IPS DF 19.7 (cell line): ENCODE measurements around the gene IP6K3.
A peak's percentile ranks its signal among the peaks of the same experiment; 100 is the strongest.

ENCODE experiments used
- DNase-seq: peaks from one replicate; pipeline ENCODE4 v3.0.0-alpha.2; 2013; ENCODE audit warnings: low read depth, low spot score

IP6K3 gene

GRCh38 chr6:33759887-33760629 is 13.4 kb upstream of the IP6K3 start:
- no peak for DNase-seq

DNA sequence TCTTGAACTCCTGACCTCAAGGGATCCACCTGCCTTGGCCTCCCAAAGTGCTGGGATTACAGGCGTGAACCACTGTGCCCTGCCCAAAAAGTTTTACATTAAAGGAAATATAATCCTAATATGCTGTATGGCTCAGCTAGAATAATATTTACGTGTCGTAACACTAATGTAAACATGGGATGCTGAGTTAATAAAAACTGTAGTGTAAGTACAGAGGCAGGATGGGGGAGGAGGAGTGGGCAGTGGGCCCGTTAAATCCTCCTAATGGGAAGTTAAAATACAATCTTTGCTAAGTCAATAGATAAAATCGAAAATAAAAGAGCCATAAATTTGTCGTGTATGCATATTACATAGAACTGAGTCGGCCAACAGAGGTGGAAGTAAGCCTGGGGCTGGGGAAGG is 12.1 kb upstream of the IP6K3 start:
- DNase-seq: no peak

- DNase-seq: no peak
Measured at GRCh38 chr6:33757906-33758305, 11.2 kb upstream of the IP6K3 start.

DNA sequence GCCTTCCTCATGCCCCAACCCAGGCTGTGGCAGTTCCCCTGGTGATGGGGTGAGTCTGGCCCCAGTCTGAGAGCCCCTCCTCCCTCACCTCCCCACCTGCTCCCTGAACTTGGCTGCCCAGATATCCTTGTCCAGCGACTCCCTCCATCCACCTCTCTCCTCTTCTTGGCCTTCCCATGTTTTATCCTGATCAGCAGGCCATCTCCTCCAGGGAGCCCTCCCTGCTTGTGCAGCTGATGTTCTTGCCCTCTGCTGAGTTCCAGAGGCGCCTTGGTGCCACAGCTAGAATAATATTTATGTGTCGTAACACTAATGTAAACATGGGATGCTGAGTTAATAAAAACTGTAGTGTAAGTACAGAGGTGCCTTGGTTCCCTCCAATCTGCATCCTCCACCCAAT is 10.4 kb upstream of the IP6K3 start:
- no peak for DNase-seq

GRCh38 chr6:33756211-33756954 is 9.7 kb upstream of the IP6K3 start:
- no peak for DNase-seq

GRCh38 chr6:33755070-33755869 is 8.6 kb upstream of the IP6K3 start:
- no peak for DNase-seq

DNA sequence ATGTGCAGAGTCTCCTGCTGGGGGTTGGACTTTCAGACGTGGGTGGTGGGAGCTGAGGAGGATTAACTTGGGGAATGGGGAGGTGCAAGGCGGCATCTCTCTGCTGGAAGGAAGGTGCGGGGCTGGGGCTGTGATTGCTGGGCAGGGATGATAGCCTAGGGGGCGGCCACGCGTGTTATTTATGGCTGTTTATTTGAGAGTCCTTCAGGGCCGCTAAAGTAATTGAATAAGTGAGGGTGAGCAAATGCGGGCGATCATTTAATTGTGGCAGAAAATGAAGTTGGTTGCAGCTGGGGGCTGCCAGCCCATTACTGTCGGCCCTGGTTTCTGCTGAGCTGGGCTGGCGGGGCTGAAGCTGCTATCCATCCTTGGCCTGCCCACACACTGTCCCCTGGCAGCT is 7.5 kb upstream of the IP6K3 start:
- no peak for DNase-seq

DNA sequence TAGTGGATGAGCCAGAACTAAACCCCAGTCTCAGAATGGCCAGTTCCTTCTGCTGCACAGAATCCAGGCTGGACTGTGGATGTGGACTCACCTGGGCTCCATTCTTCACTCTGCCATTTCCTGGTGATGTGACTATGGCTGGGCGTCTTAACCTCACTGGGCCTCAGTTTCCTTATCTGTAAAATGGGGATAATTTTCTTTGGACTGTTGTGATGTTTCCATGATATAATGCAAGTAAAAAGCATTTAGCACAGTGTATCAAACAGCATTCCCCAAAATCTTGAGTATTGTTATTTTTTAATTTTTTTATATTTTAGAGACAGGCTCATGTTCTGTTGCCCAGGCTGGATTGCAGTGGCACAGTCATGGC is 5.9 kb upstream of the IP6K3 start:
- DNase-seq: no peak

GRCh38 chr6:33751771-33752645 is 5.3 kb upstream of the IP6K3 start:
- no peak for DNase-seq

DNA sequence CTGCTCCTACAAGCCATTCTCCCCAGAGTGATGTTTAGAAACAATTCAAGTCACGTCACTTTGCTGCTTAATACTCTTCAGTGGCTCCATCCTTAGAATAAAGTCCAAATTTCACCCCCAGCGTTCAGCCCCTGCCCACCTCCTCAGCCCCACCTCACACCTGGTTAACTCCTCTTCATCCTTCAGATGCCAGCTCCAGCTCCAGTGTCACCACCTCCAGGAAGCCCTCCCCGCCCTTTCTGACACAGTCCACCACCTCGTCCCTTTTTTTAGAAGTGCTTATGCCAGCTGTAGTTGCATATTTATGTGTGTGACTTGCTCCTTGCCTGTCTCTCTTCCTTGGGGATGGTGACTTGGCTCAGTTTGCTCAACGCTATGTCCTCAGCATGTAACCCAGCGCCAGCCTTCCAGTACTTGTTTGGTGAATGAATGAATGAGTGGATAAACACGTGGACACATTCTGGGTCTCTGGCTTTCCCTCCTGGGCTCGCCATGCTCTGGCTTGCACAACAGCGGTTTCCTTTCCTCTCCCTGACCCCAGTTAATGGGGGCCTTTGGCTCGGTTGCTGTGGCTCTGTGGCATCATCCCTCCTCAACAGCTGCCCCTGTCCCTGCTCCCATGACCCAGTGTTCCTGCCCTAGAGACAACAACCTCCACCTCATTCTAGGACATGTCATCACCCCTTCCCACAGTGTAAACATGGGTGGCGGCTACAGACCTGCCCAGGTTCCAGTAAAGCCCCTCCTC is 3.7 kb upstream of the IP6K3 start:
- no peak for DNase-seq

DNA sequence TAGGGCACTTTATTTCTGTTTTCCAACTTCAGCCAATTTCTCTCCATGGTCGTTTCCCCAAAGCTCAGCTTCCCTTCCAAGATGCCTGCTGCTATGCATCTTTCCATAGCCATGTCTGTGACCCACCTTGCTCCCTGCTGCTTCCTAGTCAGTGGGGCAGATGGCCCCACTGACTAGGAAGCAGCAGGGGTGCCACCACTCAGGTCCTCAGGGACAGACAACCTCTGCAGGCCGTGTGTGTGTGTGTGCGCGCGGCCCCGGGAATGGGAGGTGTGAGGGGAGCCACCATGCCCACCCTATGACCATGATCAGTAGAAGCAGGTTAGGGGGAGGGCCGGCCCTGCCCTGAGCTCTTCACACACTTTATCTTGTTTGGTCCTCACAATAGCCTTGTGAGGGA is 2.7 kb upstream of the IP6K3 start:
- no peak for DNase-seq

- DNase-seq: no peak
Measured at GRCh38 chr6:33748841-33749240, 2.1 kb upstream of the IP6K3 start.

DNA sequence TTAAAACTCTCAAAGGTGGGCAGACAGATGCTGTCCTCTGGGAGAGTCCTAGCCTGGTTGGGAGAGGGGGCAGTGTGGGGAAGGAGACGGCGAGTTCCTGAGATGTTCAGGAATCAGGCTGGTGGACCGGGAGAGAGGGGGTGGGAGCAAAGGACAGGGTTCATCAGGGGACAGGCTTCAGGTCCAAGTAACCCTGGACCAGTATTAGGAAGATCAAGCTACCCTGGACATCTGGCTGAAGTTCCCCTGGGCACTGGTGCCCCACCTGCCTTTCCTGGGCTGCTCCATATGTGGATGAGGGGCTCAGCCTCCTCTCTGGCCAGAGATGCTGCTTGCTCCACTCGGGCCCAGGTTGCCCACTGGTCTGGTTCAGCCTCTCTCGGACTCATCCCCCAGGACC is 1.1 kb upstream of the IP6K3 start:
- DNase-seq: no peak

DNA sequence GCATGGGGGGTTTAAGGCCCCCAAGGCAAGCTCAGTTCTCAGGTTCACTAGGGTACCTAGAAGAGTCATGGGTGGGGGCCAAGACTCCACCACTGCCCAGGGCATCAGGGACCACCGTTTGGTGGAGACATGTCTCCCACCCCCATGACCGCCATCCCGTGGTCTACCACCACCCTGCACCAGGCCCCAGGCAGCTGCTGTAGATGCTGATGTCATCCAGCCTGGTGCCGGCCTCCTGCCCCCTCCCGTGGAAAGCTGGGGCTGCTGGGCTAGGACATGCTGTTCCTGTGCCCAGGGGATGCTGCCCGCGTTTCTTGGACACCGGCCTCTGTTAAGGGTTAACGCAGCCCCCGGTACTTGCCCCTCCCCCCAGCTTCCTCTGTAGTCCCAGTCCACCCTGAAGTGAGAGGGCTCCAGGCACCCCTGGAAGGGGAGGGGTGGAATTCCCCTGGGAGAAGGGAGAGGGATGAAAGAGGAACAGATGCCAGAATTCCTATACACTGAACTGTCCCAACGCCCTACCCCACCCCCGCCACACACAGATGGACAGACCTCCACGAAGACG is 587 bp downstream of the IP6K3 start:
- DNase-seq: no peak

DNA sequence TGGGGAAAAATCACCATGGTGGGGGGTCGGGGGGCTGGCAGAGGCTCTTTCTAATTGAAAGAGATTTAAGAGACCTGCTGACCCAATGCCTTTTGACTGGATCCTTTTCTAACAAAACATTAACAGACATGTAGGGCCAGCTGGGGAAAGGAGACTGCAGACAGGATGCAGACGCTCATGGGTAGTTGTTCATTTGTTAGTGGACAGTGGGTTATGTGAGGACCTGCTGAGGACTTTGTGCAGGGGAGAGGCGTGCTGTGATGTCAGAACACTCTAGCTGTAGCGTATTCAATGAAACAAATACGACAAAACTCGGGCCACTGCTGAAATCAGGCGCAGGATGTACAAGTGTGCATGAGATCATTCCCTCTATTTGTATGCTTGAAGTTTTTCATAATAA is 1.2 kb downstream of the IP6K3 start:
- no peak for DNase-seq

DNA sequence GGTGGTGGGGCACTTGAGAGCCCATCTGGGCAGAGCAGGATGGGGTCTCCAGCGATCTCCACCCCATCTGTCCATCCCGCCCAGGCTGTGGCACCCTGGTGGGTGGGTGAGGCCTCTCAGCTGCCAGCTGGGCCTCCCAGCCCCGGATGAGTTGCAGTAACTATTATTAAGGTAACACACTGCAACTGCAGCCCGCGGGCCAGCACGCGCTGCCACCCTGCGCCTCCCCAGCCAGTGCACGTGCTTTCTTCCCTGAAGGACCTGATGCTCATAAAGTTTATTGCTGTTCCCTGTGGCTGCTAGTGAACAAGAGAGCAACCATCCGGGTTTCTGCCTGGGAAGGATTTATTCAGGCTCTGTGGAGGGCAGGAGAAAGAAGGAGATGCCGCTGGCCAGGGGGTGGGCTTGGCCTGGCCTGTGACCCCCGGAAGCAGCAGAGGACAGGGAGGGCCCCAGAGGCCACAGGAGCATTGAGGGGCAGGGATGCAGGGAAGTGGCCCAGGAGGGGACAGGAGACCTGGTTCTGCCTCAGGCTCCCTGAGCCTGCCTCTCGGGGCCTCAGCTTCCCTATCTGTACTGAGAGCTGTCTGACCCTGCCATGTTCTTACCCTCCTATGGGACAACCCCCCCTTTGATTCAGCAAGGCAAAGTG is 1.7 kb downstream of the IP6K3 start:
- DNase-seq: no peak

GRCh38 chr6:33744001-33744848 is 2.5 kb downstream of the IP6K3 start:
- peak; percentile 67 for DNase-seq

GRCh38 chr6:33742837-33743236 is 3.9 kb downstream of the IP6K3 start:
- no peak for DNase-seq

DNA sequence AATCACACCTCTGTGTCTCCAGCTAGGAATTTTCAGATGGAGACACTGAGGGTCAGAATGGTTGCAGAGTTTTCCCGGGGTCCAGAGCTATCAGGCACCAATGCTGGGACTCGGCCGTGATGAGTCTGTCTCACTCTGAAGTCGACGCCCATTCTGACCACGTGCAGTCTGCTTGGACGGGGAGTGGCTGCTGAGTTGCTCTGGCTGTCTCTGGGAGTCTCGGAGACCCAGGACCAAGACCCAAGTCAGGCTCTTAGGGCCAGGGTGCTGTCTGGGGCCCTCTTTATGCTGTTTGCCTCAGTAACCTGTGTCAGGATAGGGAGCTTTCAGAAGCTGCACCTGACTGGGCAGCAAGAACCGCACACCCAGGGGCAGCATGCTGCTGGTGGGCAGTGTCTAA is 4.6 kb downstream of the IP6K3 start:
- DNase-seq: no peak
